ENCODE measurements around the gene CIITA. TPM values are rescaled to one million over a fixed set of nuclear protein-coding genes. Genes with fewer than 3 reads are reported as not detected.
"Not testable (repeated sequence)": the region's sequence is repeated elsewhere in the genome, so short reads cannot be mapped to it uniquely, and the experiment has no call there.

Gene CIITA
- total and polyA plus RNA-seq, 4 donors, result 11.5 to 59.6 (median 26.6) TPM

DNA sequence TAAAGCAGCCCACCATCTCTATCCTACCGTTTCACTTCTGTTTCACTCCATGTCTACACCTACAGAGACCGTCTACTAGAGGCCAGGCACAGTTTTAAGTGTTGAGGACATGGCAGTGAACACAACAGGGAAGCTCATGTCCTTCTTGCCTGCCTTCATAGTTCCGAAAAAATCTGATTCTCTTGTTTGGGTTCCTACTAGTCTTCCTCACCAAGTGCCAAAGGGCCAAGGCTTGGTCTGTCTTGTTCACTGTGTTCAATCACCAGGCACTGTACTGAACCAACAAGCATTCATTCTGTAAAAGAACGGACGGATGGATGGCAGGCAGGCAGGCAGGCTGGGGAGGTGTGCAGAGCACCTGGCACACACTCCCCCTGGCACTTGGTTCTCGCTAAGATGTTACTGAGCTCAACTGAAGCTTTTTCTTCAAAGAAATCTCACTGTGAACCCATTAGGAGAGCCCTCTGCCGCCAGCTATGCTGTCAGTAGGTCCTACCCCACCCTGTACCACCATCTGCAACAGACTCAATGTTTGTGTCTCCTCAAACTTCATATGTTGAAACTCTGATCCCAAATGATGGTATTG, 62.7 kb downstream of the CIITA start:
- H3K36me3 ChIP-seq (ENCODE audit: control insufficient read depth in 4 of 4, insufficient read depth in 4 of 4, low read length in 4 of 4), result peaks cover 0 to 4% (median 1%) of the 10 kb centered on the region in 4 donors
- TF ChIP-seq, protein P1, sequence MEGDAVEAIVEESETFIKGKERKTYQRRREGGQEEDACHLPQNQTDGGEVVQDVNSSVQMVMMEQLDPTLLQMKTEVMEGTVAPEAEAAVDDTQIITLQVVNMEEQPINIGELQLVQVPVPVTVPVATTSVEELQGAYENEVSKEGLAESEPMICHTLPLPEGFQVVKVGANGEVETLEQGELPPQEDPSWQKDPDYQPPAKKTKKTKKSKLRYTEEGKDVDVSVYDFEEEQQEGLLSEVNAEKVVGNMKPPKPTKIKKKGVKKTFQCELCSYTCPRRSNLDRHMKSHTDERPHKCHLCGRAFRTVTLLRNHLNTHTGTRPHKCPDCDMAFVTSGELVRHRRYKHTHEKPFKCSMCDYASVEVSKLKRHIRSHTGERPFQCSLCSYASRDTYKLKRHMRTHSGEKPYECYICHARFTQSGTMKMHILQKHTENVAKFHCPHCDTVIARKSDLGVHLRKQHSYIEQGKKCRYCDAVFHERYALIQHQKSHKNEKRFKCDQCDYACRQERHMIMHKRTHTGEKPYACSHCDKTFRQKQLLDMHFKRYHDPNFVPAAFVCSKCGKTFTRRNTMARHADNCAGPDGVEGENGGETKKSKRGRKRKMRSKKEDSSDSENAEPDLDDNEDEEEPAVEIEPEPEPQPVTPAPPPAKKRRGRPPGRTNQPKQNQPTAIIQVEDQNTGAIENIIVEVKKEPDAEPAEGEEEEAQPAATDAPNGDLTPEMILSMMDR (IDR thresholded peaks at IDR 0.05; ENCODE audit: control extremely low read depth, extremely low read depth), result no peak
- no peak for ATAC-seq (ENCODE audit: insufficient read depth, low FRiP score)
- peak overlapping the region; percentile 17 to 35 for H3K9ac ChIP-seq (ENCODE audit: insufficient read depth in 1 of 2, low read length in 2 of 2)
- H3K4me1 ChIP-seq (ENCODE audit: control insufficient read depth in 5 of 5, insufficient read depth in 5 of 5, low read length in 5 of 5), result peaks cover 34 to 71% (median 38%) of the 10 kb centered on the region in 5 donors
- no peak for DNase-seq
- H3K4me3 ChIP-seq, result no peak overlapping the region
- H3K27me3 ChIP-seq (ENCODE audit: control insufficient read depth in 3 of 3, insufficient read depth in 3 of 3, low read length in 2 of 3), result no peaks in the 10 kb centered on the region
- no peaks in the 10 kb centered on the region for H3K9me3 ChIP-seq (ENCODE audit: control insufficient read depth in 4 of 4, insufficient read depth in 3 of 4, low read length in 3 of 4)
- peak overlapping the region in 1 of 2 donors; percentile 27 for H3K27ac ChIP-seq (ENCODE audit: low read depth in 1 of 2, low read length in 1 of 2)
- WGBS, 2 donors, result 85 to 88% methylated on average over 7 of the region's 7 CpGs

DNA sequence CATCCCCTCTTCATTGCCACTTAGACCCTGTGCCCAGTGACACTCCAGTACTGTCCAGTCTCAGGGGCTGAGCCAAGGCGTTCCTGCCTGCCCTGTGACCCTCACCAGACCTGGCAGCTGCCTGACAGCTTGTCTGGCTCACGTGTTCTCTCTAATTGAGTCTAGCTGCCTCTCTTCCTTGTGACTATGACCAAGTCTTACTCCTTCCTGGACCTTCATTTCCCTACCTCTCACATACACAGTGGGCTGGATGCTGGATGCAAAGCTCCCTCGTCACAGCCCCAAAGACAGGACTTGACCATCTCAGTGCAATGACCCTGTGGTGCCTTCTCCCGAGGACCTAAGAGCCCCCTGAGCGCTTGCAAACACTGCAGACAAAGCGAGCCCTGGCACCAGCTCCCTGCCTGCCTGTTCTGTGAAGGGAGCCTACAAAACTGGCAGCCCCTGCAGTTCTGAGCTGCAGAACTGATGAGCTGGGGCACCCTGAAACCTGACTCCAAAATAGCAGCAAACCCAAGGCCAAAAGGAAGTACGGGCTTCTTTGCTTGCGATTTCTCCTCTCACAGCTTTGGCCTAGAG, 63.6 kb downstream of the CIITA start:
- 23 to 26% methylated on average over 8 of the region's 8 CpGs for WGBS, 2 donors
- peak in 1 of 3 donors; percentile 5 for DNase-seq
- Histone ChIP-seq H3K9ac (ENCODE audit: insufficient read depth in 1 of 2, low read length in 2 of 2) (peak overlapping the region; percentile 31 to 64), H3K27ac (ENCODE audit: low read depth in 1 of 2, low read length in 1 of 2) (peak overlapping the region; percentile 75 to 93), H3K36me3 (ENCODE audit: control insufficient read depth in 4 of 4, insufficient read depth in 4 of 4, low read length in 4 of 4) (peaks cover 0 to 4% (median under 1%) of the 10 kb centered on the region in 4 donors), H3K4me1 (ENCODE audit: control insufficient read depth in 5 of 5, insufficient read depth in 5 of 5, low read length in 5 of 5) (peaks cover 31 to 71% (median 37%) of the 10 kb centered on the region in 5 donors), H3K9me3 (ENCODE audit: control insufficient read depth in 4 of 4, insufficient read depth in 3 of 4, low read length in 3 of 4) (no peaks in the 10 kb centered on the region), H3K27me3 (ENCODE audit: control insufficient read depth in 3 of 3, insufficient read depth in 3 of 3, low read length in 2 of 3) (no peaks in the 10 kb centered on the region), H3K4me3 (peak overlapping the region; percentile 50)
- TF ChIP-seq, protein P1 (IDR thresholded peaks at IDR 0.05; ENCODE audit: control extremely low read depth, extremely low read depth), result no peak
- no peak for ATAC-seq (ENCODE audit: insufficient read depth, low FRiP score)

DNA sequence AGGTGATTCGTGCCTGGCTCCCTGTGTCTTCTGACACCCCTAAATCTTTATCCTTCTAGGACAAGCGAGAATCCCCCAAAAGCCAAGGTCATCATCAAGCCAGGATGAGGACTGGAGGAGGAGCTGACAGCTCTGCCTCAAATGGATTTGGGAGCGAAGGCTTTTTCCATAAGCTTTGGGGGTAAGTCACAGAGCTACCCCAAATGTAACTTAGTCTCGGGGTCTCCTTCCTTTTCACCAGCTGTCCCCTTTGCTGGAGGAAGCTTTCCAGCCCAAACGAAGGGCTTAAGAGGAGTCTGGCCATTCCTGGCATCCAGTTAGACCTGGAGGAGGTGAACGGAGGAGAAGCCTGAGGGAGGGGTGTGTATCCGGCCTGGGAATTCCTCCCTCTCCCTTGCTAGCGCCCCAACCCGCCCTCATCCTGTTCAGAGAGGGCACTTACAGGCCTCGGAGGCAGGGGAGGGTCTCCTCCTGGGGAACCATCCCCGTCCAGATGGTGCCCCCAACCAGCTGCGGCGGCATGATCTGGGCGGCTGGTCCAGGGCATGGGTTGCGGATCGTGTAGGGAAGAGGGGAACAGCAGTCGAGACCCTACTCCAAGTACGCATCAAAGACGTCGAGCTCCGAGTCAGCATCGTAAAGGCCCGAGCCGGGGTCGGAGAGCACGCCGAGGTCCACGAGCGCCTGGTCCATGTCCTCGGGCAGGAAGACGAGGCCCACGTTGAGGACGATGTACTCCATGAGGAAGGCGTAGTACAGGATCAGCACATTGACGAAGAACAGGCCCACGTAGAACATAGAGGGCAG, 64.3 kb downstream of the CIITA start:
- TF ChIP-seq, protein P1 (IDR thresholded peaks at IDR 0.05; ENCODE audit: control extremely low read depth, extremely low read depth), result no peak
- DNase-seq, result peak in 1 of 3 donors; percentile 13
- 2 to 5% methylated on average over 34 to 36 of the region's 36 CpGs for WGBS, 2 donors

DNA sequence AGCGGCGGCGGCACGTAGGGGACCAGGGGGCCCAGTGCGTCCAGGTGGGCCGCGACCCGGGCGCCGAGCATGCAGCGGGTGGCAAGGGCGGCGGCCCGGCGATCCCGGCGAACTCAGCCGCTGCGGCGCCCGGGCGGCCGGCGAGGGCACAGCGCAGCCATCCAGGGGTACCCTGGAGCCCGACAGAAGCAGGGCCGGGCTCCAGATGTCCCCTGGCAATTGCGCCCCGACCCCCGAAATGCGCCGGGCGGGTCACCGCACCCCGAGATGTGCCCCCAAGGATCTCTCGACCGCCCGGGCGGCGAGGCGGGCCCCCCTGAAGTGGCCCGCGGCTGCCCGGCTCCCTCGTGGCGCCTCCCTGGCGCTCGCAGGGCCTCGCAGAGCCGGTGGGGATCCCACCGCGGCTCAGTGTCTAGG, 64.9 kb downstream of the CIITA start:
- peaks cover 25 to 68% (median 43%) of the 10 kb centered on the region in 5 donors for H3K4me1 ChIP-seq (ENCODE audit: control insufficient read depth in 5 of 5, insufficient read depth in 5 of 5, low read length in 5 of 5)
- H3K36me3 ChIP-seq (ENCODE audit: control insufficient read depth in 4 of 4, insufficient read depth in 4 of 4, low read length in 4 of 4); H3K9me3 ChIP-seq (ENCODE audit: control insufficient read depth in 4 of 4, insufficient read depth in 3 of 4, low read length in 3 of 4); H3K27me3 ChIP-seq (ENCODE audit: control insufficient read depth in 3 of 3, insufficient read depth in 3 of 3, low read length in 2 of 3); H3K9ac ChIP-seq (ENCODE audit: insufficient read depth in 1 of 2, low read length in 2 of 2); ATAC-seq (ENCODE audit: insufficient read depth, low FRiP score): not testable (repeated sequence)
- H3K27ac ChIP-seq (ENCODE audit: low read depth in 1 of 2, low read length in 1 of 2), result peak overlapping the region; percentile 75 to 93
- peak in 1 of 3 donors; percentile 2 for DNase-seq
- WGBS, 2 donors, result 0% methylated on average over 26 to 52 of the region's 52 CpGs
- peak overlapping the region; percentile 50 for H3K4me3 ChIP-seq

More for the DNA sequence above, 64.3 kb downstream of the CIITA start:
- no peak for ATAC-seq (ENCODE audit: insufficient read depth, low FRiP score)
- no peaks in the 10 kb centered on the region for H3K27me3 ChIP-seq (ENCODE audit: control insufficient read depth in 3 of 3, insufficient read depth in 3 of 3, low read length in 2 of 3)
- peak overlapping the region; percentile 50 for H3K4me3 ChIP-seq
- H3K36me3 ChIP-seq (ENCODE audit: control insufficient read depth in 4 of 4, insufficient read depth in 4 of 4, low read length in 4 of 4), result peaks cover 0 to 4% (median under 1%) of the 10 kb centered on the region in 4 donors
- H3K9me3 ChIP-seq (ENCODE audit: control insufficient read depth in 4 of 4, insufficient read depth in 3 of 4, low read length in 3 of 4), result no peaks in the 10 kb centered on the region
- peak overlapping the region; percentile 31 to 64 for H3K9ac ChIP-seq (ENCODE audit: insufficient read depth in 1 of 2, low read length in 2 of 2)
- H3K4me1 ChIP-seq (ENCODE audit: control insufficient read depth in 5 of 5, insufficient read depth in 5 of 5, low read length in 5 of 5), result peaks cover 26 to 72% (median 39%) of the 10 kb centered on the region in 5 donors
- H3K27ac ChIP-seq (ENCODE audit: low read depth in 1 of 2, low read length in 1 of 2), result peak overlapping the region; percentile 75 to 93

Measured in lung (tissue), 12 donors.